Measurements from ENCODE around the gene SURF2. TPM values are rescaled to one million over a fixed set of nuclear protein-coding genes. Genes with fewer than 3 reads are reported as not detected.
A peak's percentile ranks its signal among the peaks of the same experiment; 100 is the strongest.

Gene SURF2
- polyA plus RNA-seq, 3 donors = 17.5 to 24.7 (median 17.6) TPM

DNA sequence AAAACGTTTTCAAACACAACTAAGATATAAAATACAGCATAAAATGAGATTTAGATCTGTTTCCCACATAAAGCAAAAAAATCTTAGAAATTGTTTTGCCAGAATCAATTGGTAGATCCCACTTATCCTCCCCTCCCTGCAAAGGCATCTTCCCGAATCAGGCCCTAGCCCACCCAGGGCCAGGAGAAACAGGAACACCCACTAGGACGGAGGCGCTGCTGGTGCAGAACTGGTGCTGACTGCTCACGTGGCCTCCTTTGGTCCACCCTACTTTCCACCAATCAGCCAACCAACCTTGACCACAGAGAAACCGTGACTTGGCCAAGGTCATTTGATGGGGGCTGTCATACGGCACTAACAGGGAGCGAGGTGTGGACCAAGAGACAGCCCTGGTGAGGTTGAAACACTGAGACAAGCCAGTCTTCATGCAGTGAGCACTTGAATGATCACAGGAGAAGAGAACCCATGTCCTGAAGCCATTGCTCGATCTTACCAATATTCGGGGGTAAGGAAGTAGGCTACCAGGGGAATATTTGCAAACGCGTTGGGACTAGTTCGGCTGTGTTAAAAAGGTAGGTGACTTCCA, 5.2 kb downstream of the SURF2 start:
- no peak overlapping the region for H3K4me3 Mint-ChIP-seq
- H3K27ac Mint-ChIP-seq = peak overlapping the region in 1 of 7 donors; percentile 83
- no peak for DNase-seq

DNA sequence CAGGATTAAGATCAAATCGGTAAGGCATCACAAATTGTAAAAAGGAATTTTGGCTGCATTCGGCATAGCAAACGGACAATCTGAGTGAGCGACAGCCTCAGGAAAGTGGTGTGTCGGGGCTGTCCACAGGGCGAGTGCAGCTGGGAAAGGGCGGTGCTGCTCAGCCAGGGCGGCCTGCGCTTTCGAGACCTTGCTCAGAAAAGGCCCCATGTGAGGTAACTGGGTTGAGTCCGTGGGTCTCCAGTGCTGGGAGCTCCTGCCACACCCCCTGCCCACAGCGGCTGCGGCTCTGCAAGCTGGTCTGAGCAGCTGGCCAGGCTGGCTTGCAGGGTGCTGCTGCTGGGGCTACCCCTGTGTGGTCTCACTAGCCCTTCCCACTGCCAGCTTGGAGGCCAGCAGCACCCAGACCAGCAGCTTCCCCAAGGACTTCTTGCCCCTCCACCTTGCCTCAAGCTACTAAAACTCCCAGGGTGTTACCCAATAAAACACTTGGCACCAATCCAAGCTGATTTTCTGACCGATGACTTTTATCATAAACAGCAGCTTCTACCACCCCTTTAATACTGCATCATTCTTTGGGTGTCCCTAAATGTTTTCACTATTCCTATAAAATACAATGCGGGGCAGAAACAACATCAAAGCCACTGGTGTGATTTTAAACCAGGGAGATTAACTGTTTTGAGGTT, 6.2 kb downstream of the SURF2 start:
- no peak overlapping the region for H3K4me2 ChIP-seq (replicated peaks; ENCODE audit: extremely low read depth, low read length, poor library complexity, severe bottlenecking)
- TF ChIP-seq, protein P1, sequence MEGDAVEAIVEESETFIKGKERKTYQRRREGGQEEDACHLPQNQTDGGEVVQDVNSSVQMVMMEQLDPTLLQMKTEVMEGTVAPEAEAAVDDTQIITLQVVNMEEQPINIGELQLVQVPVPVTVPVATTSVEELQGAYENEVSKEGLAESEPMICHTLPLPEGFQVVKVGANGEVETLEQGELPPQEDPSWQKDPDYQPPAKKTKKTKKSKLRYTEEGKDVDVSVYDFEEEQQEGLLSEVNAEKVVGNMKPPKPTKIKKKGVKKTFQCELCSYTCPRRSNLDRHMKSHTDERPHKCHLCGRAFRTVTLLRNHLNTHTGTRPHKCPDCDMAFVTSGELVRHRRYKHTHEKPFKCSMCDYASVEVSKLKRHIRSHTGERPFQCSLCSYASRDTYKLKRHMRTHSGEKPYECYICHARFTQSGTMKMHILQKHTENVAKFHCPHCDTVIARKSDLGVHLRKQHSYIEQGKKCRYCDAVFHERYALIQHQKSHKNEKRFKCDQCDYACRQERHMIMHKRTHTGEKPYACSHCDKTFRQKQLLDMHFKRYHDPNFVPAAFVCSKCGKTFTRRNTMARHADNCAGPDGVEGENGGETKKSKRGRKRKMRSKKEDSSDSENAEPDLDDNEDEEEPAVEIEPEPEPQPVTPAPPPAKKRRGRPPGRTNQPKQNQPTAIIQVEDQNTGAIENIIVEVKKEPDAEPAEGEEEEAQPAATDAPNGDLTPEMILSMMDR (IDR thresholded peaks at IDR 0.05) = no peak
- H4K20me1 ChIP-seq (ENCODE audit: insufficient read depth, low read length) = peaks cover 78% of the 10 kb centered on the region
- no peak overlapping the region for H3K27ac ChIP-seq (ENCODE audit: low read depth in 1 of 2, low read length in 2 of 2)
- no peaks in the 10 kb centered on the region for H3K27me3 ChIP-seq (ENCODE audit: control insufficient read depth in 2 of 2, insufficient read depth in 2 of 2, low read length in 2 of 2)
- H3K9ac ChIP-seq (ENCODE audit: insufficient read depth, low read length, poor library complexity, severe bottlenecking) = no peak overlapping the region
- H3K27me3 Mint-ChIP-seq (ENCODE audit: low read depth in 3 of 3) = peaks cover 0 to 2% (median 0%) of the 10 kb centered on the region in 3 donors
- no peak overlapping the region for H3K4me3 ChIP-seq (replicated peaks in 1 of 3; ENCODE audit: low read depth in 2 of 3, low read length in 3 of 3)
- peaks cover 3 to 7% of the 10 kb centered on the region in 2 donors for H3K4me1 ChIP-seq (ENCODE audit: control insufficient read depth in 1 of 2, insufficient read depth in 2 of 2, low read length in 2 of 2)
- intact Hi-C loops (cut with micrococcal nuclease) = no loop called here
- DNase-seq = no peak
- H3K9me3 Mint-ChIP-seq = peaks cover 0 to 1% (median 0%) of the 10 kb centered on the region in 7 donors
- H3K4me3 Mint-ChIP-seq = no peak overlapping the region
- peaks cover 16% of the 10 kb centered on the region for H3K4me1 Mint-ChIP-seq
- H3K36me3 ChIP-seq (replicated peaks in 1 of 2; ENCODE audit: control insufficient read depth in 1 of 2, insufficient read depth in 2 of 2, low read length in 2 of 2) = peaks cover 71 to 85% of the 10 kb centered on the region in 2 donors
- WGBS (ENCODE audit: insufficient coverage) = 89% methylated on average over 12 of the region's 15 CpGs
- H2AFZ ChIP-seq (ENCODE audit: insufficient read depth, low read depth, low read length, poor library complexity, severe bottlenecking) = no peak overlapping the region
- peak overlapping the region in 1 of 7 donors; percentile 38 for H3K27ac Mint-ChIP-seq
- H3K9me3 ChIP-seq (replicated peaks in 1 of 2; ENCODE audit: control insufficient read depth in 1 of 2, insufficient read depth in 1 of 2, low read length in 2 of 2) = no peaks in the 10 kb centered on the region
- H3K36me3 Mint-ChIP-seq = peaks cover 76 to 86% of the 10 kb centered on the region in 2 donors
- H3K79me2 ChIP-seq (ENCODE audit: insufficient read depth, low read length) = peaks cover 32% of the 10 kb centered on the region

More for the DNA sequence above, 5.2 kb downstream of the SURF2 start:
- peaks cover 31% of the 10 kb centered on the region for H3K79me2 ChIP-seq (ENCODE audit: insufficient read depth, low read length)
- no peak overlapping the region for H3K4me2 ChIP-seq (replicated peaks; ENCODE audit: extremely low read depth, low read length, poor library complexity, severe bottlenecking)
- H3K9me3 ChIP-seq (replicated peaks in 1 of 2; ENCODE audit: control insufficient read depth in 1 of 2, insufficient read depth in 1 of 2, low read length in 2 of 2) = no peaks in the 10 kb centered on the region
- Mint-ChIP-seq H3K27me3 (ENCODE audit: low read depth in 3 of 3) (peaks cover 0 to 2% (median 0%) of the 10 kb centered on the region in 3 donors), H3K4me1 (peaks cover 24% of the 10 kb centered on the region), H3K36me3 (peaks cover 69 to 77% of the 10 kb centered on the region in 2 donors), H3K9me3 (peaks cover 0 to 1% (median 0%) of the 10 kb centered on the region in 7 donors)
- intact Hi-C loops (cut with micrococcal nuclease) = no loop called here
- H3K9ac ChIP-seq (ENCODE audit: insufficient read depth, low read length, poor library complexity, severe bottlenecking) = no peak overlapping the region
- peak overlapping the region in 1 of 2 donors; percentile 26 for H3K27ac ChIP-seq (ENCODE audit: low read depth in 1 of 2, low read length in 2 of 2)
- 93% methylated on average over 11 of the region's 13 CpGs for WGBS (ENCODE audit: insufficient coverage)
- H3K27me3 ChIP-seq (ENCODE audit: control insufficient read depth in 2 of 2, insufficient read depth in 2 of 2, low read length in 2 of 2) = no peaks in the 10 kb centered on the region
- no peak overlapping the region for H3K4me3 ChIP-seq (replicated peaks in 1 of 3; ENCODE audit: low read depth in 2 of 3, low read length in 3 of 3)
- TF ChIP-seq, protein P1 (IDR thresholded peaks at IDR 0.05) = no peak
- peaks cover 69% of the 10 kb centered on the region for H4K20me1 ChIP-seq (ENCODE audit: insufficient read depth, low read length)
- H3K4me1 ChIP-seq (ENCODE audit: control insufficient read depth in 1 of 2, insufficient read depth in 2 of 2, low read length in 2 of 2) = peaks cover 12 to 16% of the 10 kb centered on the region in 2 donors
- H2AFZ ChIP-seq (ENCODE audit: insufficient read depth, low read depth, low read length, poor library complexity, severe bottlenecking) = no peak overlapping the region
- H3K36me3 ChIP-seq (replicated peaks in 1 of 2; ENCODE audit: control insufficient read depth in 1 of 2, insufficient read depth in 2 of 2, low read length in 2 of 2) = peaks cover 62 to 76% of the 10 kb centered on the region in 2 donors
